ENCODE results near the gene PTPN11.

The PTPN11 gene

DNA sequence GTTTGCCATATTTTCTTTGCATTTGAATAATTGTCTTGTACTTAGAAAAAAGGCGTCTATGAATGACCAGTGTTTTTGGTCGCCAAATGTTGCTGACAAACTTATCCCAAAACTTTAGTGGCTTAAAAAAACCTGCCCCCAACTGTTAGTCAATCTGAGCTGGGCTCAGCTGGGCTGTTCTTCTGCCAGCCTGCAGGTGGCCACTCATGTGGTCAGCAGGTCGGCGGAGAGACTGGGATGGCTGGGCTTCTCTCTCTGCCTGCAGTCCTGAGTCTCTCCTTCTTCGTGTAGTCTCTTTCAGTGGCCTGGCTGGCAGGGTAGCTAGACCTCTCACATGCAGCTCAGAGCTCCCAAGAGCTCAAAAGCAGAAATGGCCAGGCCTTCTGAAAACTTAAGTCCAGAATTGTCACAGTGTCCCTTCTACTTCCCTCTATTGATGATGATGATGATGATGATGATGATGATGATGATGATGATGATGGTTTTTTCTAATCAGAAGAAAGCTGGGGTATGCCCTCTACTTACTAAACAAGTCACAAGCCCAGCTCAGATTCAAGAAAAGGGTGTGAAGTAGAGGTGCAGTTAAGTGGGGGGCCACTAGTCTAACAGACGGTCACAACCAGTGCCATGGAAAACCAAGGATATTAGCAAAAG, 87.9 kb downstream of the PTPN11 start:
- ATAC-seq (ENCODE audit: low read depth) (no peak), DNase-seq (ENCODE audit: low spot score) (no peak)
- Histone ChIP-seq H3K27me3 (ENCODE audit: insufficient read depth, poor library complexity, severe bottlenecking) (no peaks in the 10 kb centered on the region), H3K27ac (ENCODE audit: poor library complexity, severe bottlenecking) (no peak overlapping the region), H3K4me1 (ENCODE audit: insufficient read depth, poor library complexity, severe bottlenecking) (no peaks in the 10 kb centered on the region), H3K9me3 (ENCODE audit: severe bottlenecking) (no peaks in the 10 kb centered on the region), H3K4me3 (ENCODE audit: severe bottlenecking) (no peak overlapping the region), H3K36me3 (ENCODE audit: low read depth) (peaks cover 64% of the 10 kb centered on the region)
- TF ChIP-seq, protein P1, sequence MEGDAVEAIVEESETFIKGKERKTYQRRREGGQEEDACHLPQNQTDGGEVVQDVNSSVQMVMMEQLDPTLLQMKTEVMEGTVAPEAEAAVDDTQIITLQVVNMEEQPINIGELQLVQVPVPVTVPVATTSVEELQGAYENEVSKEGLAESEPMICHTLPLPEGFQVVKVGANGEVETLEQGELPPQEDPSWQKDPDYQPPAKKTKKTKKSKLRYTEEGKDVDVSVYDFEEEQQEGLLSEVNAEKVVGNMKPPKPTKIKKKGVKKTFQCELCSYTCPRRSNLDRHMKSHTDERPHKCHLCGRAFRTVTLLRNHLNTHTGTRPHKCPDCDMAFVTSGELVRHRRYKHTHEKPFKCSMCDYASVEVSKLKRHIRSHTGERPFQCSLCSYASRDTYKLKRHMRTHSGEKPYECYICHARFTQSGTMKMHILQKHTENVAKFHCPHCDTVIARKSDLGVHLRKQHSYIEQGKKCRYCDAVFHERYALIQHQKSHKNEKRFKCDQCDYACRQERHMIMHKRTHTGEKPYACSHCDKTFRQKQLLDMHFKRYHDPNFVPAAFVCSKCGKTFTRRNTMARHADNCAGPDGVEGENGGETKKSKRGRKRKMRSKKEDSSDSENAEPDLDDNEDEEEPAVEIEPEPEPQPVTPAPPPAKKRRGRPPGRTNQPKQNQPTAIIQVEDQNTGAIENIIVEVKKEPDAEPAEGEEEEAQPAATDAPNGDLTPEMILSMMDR (IDR thresholded peaks at IDR 0.05; ENCODE audit: poor library complexity, severe bottlenecking) = no peak

DNA sequence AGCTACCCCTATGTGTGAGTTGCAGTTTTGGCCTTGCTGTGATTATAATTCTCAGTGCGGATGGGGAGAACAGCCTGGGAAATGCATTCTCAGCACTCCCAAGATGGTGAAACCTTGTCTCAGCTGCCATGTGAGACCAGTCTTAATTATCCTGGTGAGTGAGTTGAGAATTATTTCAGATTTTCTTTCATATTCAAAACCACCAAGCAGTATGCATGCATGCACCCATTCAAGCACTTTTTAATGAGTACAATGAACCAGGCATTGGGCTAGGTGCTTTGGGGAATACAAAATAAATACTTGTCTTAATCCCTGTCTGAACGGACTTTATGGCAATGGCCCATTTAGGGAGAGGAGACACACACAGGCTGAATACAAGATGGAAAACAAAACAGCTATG, 94.7 kb downstream of the PTPN11 start:
- H3K9me3 ChIP-seq (ENCODE audit: severe bottlenecking) = no peaks in the 10 kb centered on the region
- peaks cover 8% of the 10 kb centered on the region for H3K36me3 ChIP-seq (ENCODE audit: low read depth)
- H3K27ac ChIP-seq (ENCODE audit: poor library complexity, severe bottlenecking) = no peak overlapping the region
- TF ChIP-seq, protein P1 (IDR thresholded peaks at IDR 0.05; ENCODE audit: poor library complexity, severe bottlenecking) = no peak
- H3K4me3 ChIP-seq (ENCODE audit: severe bottlenecking) = no peak overlapping the region
- no peaks in the 10 kb centered on the region for H3K27me3 ChIP-seq (ENCODE audit: insufficient read depth, poor library complexity, severe bottlenecking)
- no peaks in the 10 kb centered on the region for H3K4me1 ChIP-seq (ENCODE audit: insufficient read depth, poor library complexity, severe bottlenecking)
- no peak for DNase-seq (ENCODE audit: low spot score)
- ATAC-seq (ENCODE audit: low read depth) = no peak

DNA sequence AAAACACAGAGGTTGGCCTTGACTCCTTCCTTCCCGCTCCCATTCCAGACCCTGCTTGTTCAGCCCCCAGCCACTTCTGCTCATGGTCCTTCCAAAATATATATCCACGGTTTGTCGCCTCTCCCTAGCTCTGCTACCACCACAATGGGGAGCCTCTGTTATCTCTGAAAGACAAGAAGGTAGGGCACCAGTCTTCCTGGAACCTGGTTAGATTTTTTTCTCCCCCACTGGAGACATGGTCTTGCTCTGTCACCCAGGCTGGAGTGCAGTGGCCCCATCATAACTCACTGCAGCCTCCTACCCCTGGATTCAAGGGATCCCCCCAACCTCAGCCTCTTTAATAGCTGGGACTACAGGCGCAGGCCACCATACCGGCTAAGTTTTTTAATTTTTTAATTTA, 95.7 kb downstream of the PTPN11 start:
- H3K27me3 ChIP-seq (ENCODE audit: insufficient read depth, poor library complexity, severe bottlenecking) = no peaks in the 10 kb centered on the region
- ATAC-seq (ENCODE audit: low read depth) (no peak), DNase-seq (ENCODE audit: low spot score) (no peak)
- no peak overlapping the region for H3K27ac ChIP-seq (ENCODE audit: poor library complexity, severe bottlenecking)
- no peaks in the 10 kb centered on the region for H3K9me3 ChIP-seq (ENCODE audit: severe bottlenecking)
- H3K4me1 ChIP-seq (ENCODE audit: insufficient read depth, poor library complexity, severe bottlenecking) = no peaks in the 10 kb centered on the region
- peaks cover 4% of the 10 kb centered on the region for H3K36me3 ChIP-seq (ENCODE audit: low read depth)
- H3K4me3 ChIP-seq (ENCODE audit: severe bottlenecking) = no peak overlapping the region
- TF ChIP-seq, protein P1 (IDR thresholded peaks at IDR 0.05; ENCODE audit: poor library complexity, severe bottlenecking) = no peak

DNA sequence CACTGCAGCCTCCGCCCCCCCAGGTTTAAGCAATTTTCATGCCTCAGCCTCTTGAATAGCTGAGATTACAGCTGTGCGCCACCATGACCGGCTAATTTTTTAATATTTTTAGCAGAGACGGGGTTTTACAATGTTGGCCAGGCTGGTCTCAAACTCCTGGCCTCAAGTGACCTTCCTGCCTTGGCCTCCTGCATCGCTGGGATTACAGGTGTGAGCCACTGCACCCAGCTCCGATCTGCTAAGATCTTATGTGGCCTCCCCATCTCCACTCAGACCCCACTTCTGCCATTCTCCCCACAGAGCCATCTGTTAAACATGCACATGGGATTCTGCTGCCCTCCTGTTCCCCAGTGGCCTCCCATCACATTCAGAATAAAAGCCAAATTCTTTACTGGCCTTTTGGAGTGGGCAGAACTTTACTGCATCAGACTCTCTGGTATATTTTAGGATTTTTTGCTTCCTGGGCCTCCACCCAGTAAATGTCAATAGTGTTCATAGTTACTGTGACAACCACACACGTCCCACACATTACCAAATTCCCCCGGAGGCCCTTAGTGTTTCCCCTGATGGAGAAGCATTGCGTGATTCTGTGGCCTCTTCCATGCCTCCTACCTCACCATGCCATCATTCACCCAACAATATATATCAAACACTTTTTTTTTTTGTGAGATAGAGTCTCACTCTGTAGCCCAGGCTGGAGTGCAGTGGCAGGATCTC, 96.3 kb downstream of the PTPN11 start:
- Histone ChIP-seq H3K9me3 (ENCODE audit: severe bottlenecking) (no peaks in the 10 kb centered on the region), H3K36me3 (ENCODE audit: low read depth) (no peaks in the 10 kb centered on the region; the same call in 1 of the 2 replicates), H3K4me1 (ENCODE audit: insufficient read depth, poor library complexity, severe bottlenecking) (no peaks in the 10 kb centered on the region), H3K27ac (ENCODE audit: poor library complexity, severe bottlenecking) (no peak overlapping the region), H3K27me3 (ENCODE audit: insufficient read depth, poor library complexity, severe bottlenecking) (no peaks in the 10 kb centered on the region), H3K4me3 (ENCODE audit: severe bottlenecking) (no peak overlapping the region)
- TF ChIP-seq, protein P1 (IDR thresholded peaks at IDR 0.05; ENCODE audit: poor library complexity, severe bottlenecking) = no peak
- DNase-seq (ENCODE audit: low spot score) (no peak), ATAC-seq (ENCODE audit: low read depth) (no peak)

DNA sequence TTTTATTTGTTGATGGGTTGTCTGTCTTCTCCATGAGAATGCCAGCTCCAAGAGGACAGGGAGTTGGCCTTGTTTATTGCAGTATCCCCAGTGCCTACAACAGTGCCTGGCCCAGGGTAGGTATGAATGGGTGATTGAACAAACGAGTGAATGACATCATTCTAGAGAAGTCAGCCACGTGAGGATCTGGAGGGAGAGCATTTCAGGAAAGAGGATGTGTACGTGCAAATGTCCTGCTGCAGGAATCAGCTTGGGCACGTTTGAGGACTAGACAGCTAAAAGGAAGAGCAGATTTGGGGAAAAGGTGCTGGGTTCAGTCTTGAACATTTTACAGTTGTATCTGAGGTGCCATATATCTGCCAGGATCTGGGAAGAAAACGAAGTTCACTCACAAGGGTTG, 97.1 kb downstream of the PTPN11 start:
- H3K27ac ChIP-seq (ENCODE audit: poor library complexity, severe bottlenecking) = no peak overlapping the region
- H3K4me3 ChIP-seq (ENCODE audit: severe bottlenecking) = no peak overlapping the region
- H3K4me1 ChIP-seq (ENCODE audit: insufficient read depth, poor library complexity, severe bottlenecking) = no peaks in the 10 kb centered on the region
- DNase-seq (ENCODE audit: low spot score) (no peak), ATAC-seq (ENCODE audit: low read depth) (no peak)
- TF ChIP-seq, protein P1 (IDR thresholded peaks at IDR 0.05; ENCODE audit: poor library complexity, severe bottlenecking) = no peak
- H3K27me3 ChIP-seq (ENCODE audit: insufficient read depth, poor library complexity, severe bottlenecking) = no peaks in the 10 kb centered on the region
- no peaks in the 10 kb centered on the region for H3K9me3 ChIP-seq (ENCODE audit: severe bottlenecking)
- no peaks in the 10 kb centered on the region; the same call in 1 of the 2 replicates for H3K36me3 ChIP-seq (ENCODE audit: low read depth)

All from RWPE2 (cell line).